HG02981 (cell line): Measurements from ENCODE around the gene SCYL2.
A peak's percentile ranks its signal among the peaks of the same experiment; 100 is the strongest.
"Not testable (repeated sequence)": the region's sequence is repeated elsewhere in the genome, so short reads cannot be mapped to it uniquely, and the experiment has no call there.

Source experiments
- ATAC-seq: cut with Tn5 transposase; IDR thresholded peaks from one replicate; pipeline ENCODE4 v1.9.1; 2021; ENCODE audit warnings: mild to moderate bottlenecking, moderate library complexity; ENCODE audit not compliant: unreplicated experiment

Gene SCYL2

DNA sequence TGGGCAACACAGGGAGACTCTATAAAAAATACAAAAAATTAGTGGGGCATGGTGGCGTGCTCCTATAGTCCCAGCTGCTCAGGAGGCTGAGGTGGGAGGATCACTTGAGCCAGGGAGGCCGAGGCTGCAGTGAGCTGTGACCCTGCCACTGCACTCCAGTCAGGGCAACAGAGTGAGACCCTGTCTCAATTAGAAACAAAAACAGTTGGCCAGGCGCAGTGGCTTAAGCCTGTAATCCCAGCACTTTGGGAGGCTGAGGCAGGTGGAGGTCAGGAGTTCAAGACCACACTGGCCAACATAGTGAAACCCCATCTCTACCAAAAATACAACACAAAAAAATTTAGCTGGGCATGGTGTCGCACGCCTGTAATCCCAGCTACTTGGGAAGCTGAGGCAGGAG, 1.9 kb upstream of the SCYL2 start:
- not testable (repeated sequence) for ATAC-seq

GRCh38 chr12:100265732-100266584, 1.0 kb upstream of the SCYL2 start:
- peak; percentile 8 for ATAC-seq

- ATAC-seq = peak; percentile 77
These were observed 467 bp upstream of the SCYL2 start for GRCh38 chr12:100266585-100266834.

DNA sequence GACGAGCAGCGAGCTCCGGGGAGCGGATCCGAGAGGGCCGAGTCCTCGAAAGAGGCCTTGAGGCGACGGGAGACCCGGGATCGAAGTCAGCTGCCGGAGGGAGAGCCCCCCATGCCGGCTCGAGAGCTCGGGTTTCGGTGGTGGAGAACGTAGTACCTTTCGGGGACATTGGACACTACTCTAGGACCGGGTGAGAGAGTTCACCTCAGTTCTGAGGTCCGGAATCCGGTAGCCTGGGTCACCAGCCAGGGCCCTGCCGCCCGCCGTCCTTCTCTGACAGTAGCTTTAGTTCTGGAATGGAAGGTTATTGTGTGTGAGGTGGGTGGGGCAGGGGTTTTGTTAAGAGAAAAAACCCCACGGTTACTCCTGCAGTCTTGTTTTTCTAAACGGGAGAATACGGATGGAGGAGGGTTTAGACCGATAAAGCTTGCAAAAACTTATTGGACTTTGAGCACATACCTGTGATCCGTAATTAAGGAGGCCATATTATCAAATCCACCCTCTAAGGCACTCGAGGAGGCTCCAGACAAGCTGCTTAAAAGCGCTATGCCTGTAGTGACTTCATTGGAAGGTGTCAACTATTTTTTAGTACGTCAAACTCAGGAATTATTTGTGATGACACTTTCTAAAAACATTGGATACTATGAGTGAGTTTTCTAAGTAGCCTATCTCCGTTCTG, 765 bp downstream of the SCYL2 start:
- ATAC-seq = peak; percentile 3

DNA sequence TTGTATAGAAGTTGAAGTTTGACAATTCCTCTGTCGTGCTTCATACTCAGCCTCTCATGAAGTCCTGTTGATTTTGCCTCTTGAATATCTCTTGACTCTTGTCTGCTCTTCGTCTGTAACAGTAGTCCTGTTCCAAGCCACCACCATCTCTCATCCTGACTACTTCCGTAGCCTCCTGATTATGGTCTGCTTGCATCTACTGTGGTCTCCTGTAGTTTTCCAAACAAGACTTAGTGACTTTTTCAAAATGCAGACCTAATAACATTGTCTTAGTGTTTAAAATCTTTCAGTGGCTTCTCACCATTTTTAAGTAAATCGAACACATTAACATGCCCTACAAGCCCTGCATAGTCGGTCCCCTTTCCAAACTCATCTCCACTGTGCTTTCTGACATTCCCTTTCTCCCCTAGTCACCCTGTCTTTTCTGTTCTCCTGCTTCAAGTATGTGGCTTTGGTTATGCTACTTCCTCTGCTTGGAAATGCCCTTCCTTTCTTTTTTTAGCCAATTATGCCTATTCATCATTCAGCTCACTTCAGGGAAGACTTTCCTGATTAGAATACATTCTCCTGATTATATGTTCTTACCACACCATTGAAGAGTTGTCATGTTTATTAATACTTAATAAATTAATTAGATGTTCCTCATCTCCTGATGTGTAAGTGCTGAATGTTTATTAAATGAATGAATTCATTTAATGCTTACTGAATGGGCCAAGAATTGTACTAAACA, 2.0 kb downstream of the SCYL2 start:
- ATAC-seq = no peak

- ATAC-seq = no peak
These were observed 6.8 kb downstream of the SCYL2 start for GRCh38 chr12:100273782-100274181.

DNA sequence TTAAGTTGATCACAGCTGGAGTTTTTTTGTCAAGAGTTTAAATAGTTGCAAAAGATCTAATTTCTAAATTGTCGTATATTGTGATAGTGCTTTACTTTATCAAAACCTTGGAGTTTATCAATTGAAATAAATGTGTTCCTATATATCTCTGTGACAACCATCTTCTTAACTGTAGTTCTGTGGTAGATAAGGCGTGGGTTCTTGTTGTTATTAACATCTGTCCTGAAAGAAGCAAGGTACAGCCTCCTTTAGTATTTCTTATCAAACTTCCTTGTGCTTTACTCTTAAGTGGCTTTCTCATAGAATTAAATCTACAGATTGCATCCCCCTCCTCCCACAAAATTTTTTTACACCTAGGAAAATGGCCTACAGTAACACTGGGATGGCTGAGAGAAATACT, 7.3 kb downstream of the SCYL2 start:
- ATAC-seq = no peak

DNA sequence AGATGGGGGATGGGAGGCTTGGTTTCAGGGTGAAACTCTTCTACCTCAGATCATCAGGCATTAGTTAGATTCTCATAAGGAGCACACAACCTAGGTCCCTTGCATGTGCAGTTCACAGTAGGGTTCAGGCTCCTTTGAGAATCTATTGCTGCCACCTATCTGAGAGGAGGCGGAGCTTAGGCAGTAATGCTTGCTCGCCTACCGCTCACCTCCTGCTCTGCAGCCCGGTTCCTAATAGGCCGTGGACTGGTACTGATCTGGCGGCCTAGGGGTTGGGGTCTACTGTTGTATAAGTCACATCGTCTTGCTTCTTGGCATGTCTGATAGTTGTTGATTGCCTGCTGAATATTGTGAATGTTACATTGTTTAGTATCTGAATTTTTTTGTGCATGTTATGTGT, 12.2 kb downstream of the SCYL2 start:
- no peak for ATAC-seq

DNA sequence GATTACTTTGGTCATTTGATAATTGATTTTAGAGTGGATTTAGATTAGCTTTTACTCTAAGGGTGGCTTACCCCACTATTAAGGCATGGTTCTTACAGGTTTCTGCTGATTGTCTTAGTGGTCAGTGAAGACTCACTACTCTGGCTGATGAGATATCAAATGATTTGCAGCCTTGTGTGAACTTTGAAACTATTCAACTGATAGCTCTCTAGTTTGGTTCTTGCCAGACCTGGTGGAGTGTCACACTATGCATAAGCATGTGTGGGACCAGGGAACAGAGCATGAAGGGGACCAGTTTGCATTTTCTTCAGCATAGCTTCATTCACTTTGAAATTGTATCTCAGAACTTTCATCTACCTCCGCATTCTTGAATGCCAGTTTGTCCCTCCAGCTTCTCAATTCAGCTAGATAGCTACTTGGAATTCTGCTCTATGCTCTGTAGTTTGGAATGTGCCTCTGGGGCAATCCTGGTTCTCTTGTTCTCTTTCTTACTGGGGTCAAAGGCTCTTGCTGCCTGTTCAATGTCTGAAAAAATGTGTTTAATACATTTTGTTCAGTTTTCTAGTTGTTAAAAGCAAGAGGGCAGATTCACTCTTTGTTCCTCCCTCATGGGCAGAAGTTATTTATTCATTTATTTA, 12.7 kb downstream of the SCYL2 start:
- ATAC-seq = no peak

- ATAC-seq = not testable (repeated sequence)
These were observed 17.6 kb downstream of the SCYL2 start for GRCh38 chr12:100284556-100284955.

DNA sequence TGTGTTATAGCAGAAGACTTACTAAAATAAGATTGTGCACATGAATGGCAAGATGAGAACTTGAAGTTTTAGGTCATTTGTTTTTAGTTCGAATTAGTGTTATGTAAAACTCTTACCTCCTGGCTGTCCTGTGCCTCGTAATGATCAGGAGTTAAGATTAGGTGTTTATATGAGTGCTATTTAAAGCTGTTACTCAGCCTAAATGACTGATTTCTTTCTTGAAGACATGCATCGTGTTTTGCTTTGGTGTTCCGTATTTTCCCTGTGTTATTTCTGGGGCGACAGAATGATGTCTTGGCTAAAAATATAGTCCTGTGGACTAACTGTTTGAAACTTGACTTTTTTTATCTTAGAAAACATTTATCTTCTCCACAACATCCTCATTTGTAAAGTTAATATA, 22.1 kb downstream of the SCYL2 start:
- ATAC-seq = no peak

GRCh38 chr12:100290016-100290415, 23.0 kb downstream of the SCYL2 start:
- ATAC-seq = no peak

DNA sequence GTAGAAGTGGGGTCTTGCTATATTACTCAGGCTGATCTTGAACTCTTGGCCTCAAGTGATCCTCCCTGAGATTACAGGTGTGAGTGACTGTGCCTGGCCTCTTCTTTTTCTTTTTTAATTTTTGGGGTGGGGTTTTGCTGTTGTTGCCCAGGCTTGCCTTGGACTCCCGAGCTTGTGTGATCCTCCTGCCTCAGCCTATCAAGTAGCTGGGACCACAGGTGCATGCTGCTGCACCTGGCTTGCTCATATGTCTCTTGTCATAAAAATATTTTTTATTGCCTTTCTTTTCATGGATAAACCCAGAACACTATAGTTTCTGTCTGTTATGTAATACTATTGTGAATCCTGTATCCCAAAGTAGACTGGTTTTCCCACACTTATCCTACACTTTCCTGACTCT, 26.0 kb downstream of the SCYL2 start:
- ATAC-seq = no peak

- not testable (repeated sequence) for ATAC-seq
These were observed 27.4 kb downstream of the SCYL2 start for GRCh38 chr12:100294366-100294765.

- ATAC-seq = no peak
These were observed 29.0 kb downstream of the SCYL2 start for GRCh38 chr12:100295764-100296555.

DNA sequence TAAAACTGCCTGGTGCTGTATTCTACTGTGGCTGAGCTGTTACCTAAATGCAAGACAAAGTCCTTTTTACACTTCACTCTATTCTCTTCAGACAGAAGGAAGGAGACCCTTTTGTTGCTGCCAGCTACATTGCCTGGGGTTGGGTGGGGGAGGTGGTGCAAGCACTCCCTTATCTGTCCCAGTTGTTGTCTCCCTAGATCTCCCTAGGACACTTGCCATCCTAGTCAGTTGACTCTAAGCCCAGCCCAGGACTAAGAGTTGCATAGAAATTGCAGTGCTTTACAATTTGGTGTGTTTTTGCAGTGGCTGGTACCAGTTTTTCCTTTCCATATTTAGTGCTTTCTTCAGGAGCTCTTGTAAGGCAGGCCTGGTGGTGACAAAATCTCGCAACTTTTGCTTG, 35.1 kb downstream of the SCYL2 start:
- no peak for ATAC-seq

DNA sequence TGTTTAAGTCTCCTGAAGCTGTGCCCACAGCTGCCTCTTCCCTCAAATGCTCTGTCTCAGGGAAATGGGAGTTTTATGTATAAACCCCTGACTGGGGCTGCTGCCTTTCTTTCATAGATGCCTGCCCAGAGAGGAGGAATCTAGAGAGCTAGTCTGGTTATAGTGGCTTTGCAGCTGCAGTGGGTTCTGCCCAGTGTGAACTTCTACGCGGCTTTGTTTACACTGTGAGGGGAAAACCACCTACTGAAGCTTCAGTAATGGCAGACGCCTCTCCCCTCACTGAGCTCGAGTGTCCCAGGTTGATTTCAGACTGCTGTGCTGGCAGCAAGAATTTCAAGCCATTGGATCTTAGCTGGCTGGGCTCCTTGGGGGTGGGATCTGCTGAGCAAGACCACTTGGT, 36.9 kb downstream of the SCYL2 start:
- ATAC-seq = no peak

DNA sequence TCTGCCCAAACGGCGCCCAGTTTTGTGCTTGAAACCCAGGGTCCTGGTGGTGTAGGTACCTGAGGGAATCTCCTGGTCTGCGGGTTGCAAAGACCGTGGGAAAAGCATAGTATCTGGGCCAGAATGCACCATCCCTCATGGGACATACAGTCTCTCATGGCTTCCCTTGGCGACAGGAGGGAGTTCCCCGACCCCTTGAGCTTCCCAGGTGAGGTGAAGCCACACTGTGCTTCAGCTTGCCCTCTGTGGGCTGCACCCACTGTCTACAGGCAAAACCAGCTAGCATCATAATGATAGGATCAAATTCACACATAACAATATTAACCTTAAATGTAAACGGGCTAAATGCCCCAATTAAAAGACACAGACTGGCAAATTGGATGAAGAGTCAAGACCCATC, 37.4 kb downstream of the SCYL2 start:
- ATAC-seq = not testable (repeated sequence)

DNA sequence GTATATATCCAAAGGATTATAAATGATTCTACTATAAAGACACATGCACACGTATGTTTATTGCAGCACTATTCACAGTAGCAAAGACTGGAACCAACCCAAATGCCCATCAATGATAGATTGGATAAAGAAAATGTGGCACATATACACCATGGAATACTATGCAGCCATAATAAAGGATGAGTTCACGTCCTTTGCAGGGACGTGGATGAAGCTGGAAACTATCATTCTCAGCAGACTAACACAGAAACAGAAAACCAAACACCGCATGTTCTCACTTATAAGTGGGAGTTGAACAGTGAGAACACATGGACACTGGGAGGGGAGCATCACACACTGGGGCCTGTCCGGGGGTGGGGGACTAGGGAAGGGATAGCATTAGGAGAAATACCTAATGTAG, 41.2 kb downstream of the SCYL2 start:
- ATAC-seq = not testable (repeated sequence)

DNA sequence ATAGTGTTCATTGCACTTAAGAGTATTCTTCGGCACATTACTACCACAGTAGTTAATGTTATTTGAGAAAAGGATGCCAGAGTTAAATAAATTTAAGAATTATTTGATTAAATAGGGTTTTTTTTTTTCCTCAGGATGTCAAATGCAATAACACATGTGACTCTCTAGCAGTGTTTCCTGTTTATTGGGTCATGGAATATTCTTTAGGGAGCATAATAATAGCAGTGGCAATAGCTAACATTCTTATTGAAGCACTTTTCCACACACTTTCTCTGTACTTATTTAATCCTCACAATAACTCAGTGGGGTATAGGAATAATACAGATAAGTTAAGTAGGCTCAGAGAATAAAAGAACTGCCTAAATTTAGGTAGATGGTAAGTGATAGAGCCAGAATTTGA, 44.3 kb downstream of the SCYL2 start:
- no peak for ATAC-seq

DNA sequence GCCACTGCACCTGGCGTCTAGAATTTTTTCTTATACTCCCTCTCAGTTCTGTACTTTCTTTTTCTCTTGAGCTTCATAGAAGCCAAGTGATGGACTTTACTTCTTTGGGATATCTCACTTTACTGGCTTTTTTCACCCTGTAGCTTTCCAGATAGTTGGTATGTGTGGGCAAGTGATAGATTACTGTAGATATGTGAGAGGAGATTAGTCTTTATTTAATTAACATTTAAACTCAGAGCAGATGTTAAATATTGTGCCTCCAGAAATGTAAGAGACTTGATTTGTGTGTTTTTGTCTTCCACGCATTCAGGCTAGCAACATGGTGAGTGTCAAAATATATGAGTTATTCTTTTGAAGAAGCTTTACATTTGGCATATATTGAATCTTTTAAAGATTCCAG, 50.4 kb downstream of the SCYL2 start:
- ATAC-seq = no peak
